Caco-2 (cell line): Measurements from ENCODE around the gene LPCAT4. TPM values are rescaled to one million over a fixed set of nuclear protein-coding genes. Genes with fewer than 3 reads are reported as not detected.
"Not testable (repeated sequence)": the region's sequence is repeated elsewhere in the genome, so short reads cannot be mapped to it uniquely, and the experiment has no call there.

Source experiments
- BruUV-seq: library from RNA; stranded (reverse); fragments of 400-500 nt; replicated peaks from 2 replicates; lab custom pipeline; 2021; lab: Mats Ljungman, UMichigan
- CTCF ChIA-PET: fragments of 300-600 bp; sonication (Branson Sonifier 250); formaldehyde crosslinking; loops from one replicate; lab custom pipeline; 2022; ENCODE audit warnings: antibody characterized with exemption; lab: Charles Lee
- POLR2A ChIA-PET: fragments of 300-600 bp; sonication (Branson Sonifier 250); formaldehyde crosslinking; loops from one replicate; lab custom pipeline; 2022; ENCODE audit warnings: antibody characterized with exemption; lab: Charles Lee
- DNase-seq, 2 experiments: peaks; one replicate each; pipeline versions ENCODE4 v3.0.0 to v3.0.0-alpha.2; 2020 to 2022
- H3K27me3 ChIP-seq: replicated peaks from 2 replicates; pipeline ENCODE4 v1.6.0; 2011; ENCODE audit warnings: low read length; ENCODE audit not compliant: control insufficient read depth, insufficient read depth
- H3K36me3 ChIP-seq: 2 replicates; pipeline ENCODE4 v1.5.1; 2011; ENCODE audit warnings: low read length; ENCODE audit not compliant: control insufficient read depth, insufficient read depth
- H3K4me1 ChIP-seq: fragments of 250-450 bp; sonication (Bioruptor Pico); 2 replicates; pipeline ENCODE4 v1.5.1; 2020; ENCODE audit warnings: mild to moderate bottlenecking
- H3K4me3 ChIP-seq: 2 replicates; pipeline ENCODE4 v1.5.1; 2011; ENCODE audit warnings: low read depth, mild to moderate bottlenecking, control low read depth, low read length
- H3K9me3 ChIP-seq: fragments of 250-450 bp; sonication (Bioruptor Pico); 2 replicates; pipeline ENCODE4 v1.5.1; 2020; ENCODE audit warnings: mild to moderate bottlenecking, moderate library complexity
- H3K27ac Mint-ChIP-seq: one replicate; pipeline ENCODE4 v1.8.0; 2022; ENCODE audit warnings: mixed read lengths; ENCODE audit not compliant: unreplicated experiment
- H3K27me3 Mint-ChIP-seq: one replicate; pipeline ENCODE4 v1.8.0; 2022; ENCODE audit warnings: mixed read lengths; ENCODE audit not compliant: insufficient read depth, unreplicated experiment
- H3K36me3 Mint-ChIP-seq: one replicate; pipeline ENCODE4 v1.8.0; 2022; ENCODE audit warnings: mild to moderate bottlenecking, mixed read lengths; ENCODE audit not compliant: insufficient read depth, unreplicated experiment
- H3K4me1 Mint-ChIP-seq: one replicate; pipeline ENCODE4 v1.8.0; 2022; ENCODE audit warnings: low read depth, mixed read lengths; ENCODE audit not compliant: unreplicated experiment
- H3K4me3 Mint-ChIP-seq: one replicate; pipeline ENCODE4 v1.8.0; 2022; ENCODE audit warnings: mild to moderate bottlenecking, moderate library complexity, mixed read lengths; ENCODE audit not compliant: unreplicated experiment
- H3K9me3 Mint-ChIP-seq: one replicate; pipeline ENCODE4 v1.8.0; 2022; ENCODE audit warnings: mixed read lengths; ENCODE audit not compliant: unreplicated experiment
- CTCF ChIP-seq, 2 experiments: fragments of 200-600 bp in 1 of 2; IDR thresholded peaks; 1 replicate in 1 of 2; 2 replicates in 1 of 2; pipeline versions ENCODE4 v1.5.1 to v1.8.0; 2011 to 2022; ENCODE audit warnings: antibody characterized with exemption in 1 of 2, control low read depth in 1 of 2, inconsistent platforms in 1 of 2, low read depth in 1 of 2, low read length in 1 of 2, mild to moderate bottlenecking in 1 of 2, moderate library complexity in 1 of 2; ENCODE audit not compliant: insufficient read depth in 1 of 2, severe bottlenecking in 1 of 2, unreplicated experiment in 1 of 2
- intact Hi-C: fragments of 100-400 bp; cut with micrococcal nuclease; formaldehyde crosslinking; loops from one replicate; pipeline ENCODE4 v1.10.0; 2022; ENCODE audit not compliant: unreplicated experiment
- total RNA-seq: library from RNA; stranded (reverse); gene quantifications from 2 replicates; pipeline ENCODE4 v1.2.3, GENCODE V29; 2022

LPCAT4 gene
- total RNA-seq, 1 experiment from 2014 or later = 37.9 TPM

GRCh38 chr15:34355241-34355640 lies 11.8 kb downstream of the LPCAT4 start:
- Mint-ChIP-seq H3K27ac (no peak overlapping the region), H3K27me3 (no peaks in the 10 kb centered on the region), H3K36me3 (peaks cover 14% of the 10 kb centered on the region), H3K4me1 (peaks cover 12% of the 10 kb centered on the region), H3K4me3 (no peak overlapping the region), H3K9me3 (no peaks in the 10 kb centered on the region)
- H3K9me3 ChIP-seq = no peaks in the 10 kb centered on the region
- H3K27me3 ChIP-seq = no peaks in the 10 kb centered on the region
- TF ChIP-seq CTCF (IDR thresholded peaks at IDR 0.05; ENCODE audit: insufficient read depth in 1 of 2, low read depth in 1 of 2, low read length in 1 of 2, severe bottlenecking in 1 of 2, unreplicated experiment in 1 of 2) = no peak
- ChIA-PET CTCF (interaction anchor here (0.6 kb wide), 1 partner anchor 81 kb away, joined by 4 read pairs; no protein-coding TSS in a partner anchor), POLR2A (no interaction called here)
- no peak overlapping the region for H3K4me3 ChIP-seq
- DNase-seq = no peak
- H3K36me3 ChIP-seq = 0 out of 2 replicates have a peak, but pooled peaks cover 2% of the 10 kb centered on the region
- H3K4me1 ChIP-seq = peaks cover 9% of the 10 kb centered on the region
- no TSS peak for BruUV-seq
- intact Hi-C loops = no loop called here

- ChIA-PET POLR2A (no interaction called here), CTCF (no interaction called here)
- no peak for DNase-seq
- Mint-ChIP-seq H3K36me3 (peaks cover 6% of the 10 kb centered on the region), H3K4me1 (peaks cover 6% of the 10 kb centered on the region), H3K27me3 (no peaks in the 10 kb centered on the region), H3K9me3 (no peaks in the 10 kb centered on the region), H3K27ac (no peak overlapping the region), H3K4me3 (no peak overlapping the region)
- Histone ChIP-seq H3K4me3 (no peak overlapping the region), H3K36me3 (0 out of 2 replicates have a peak, but pooled peaks cover 2% of the 10 kb centered on the region), H3K4me1 (no peaks in the 10 kb centered on the region), H3K9me3 (no peaks in the 10 kb centered on the region), H3K27me3 (no peaks in the 10 kb centered on the region)
- intact Hi-C loops = no loop called here
- no TSS peak for BruUV-seq
- no peak for TF ChIP-seq CTCF (IDR thresholded peaks at IDR 0.05; ENCODE audit: insufficient read depth in 1 of 2, low read depth in 1 of 2, low read length in 1 of 2, severe bottlenecking in 1 of 2, unreplicated experiment in 1 of 2)
These were observed 12.7 kb downstream of the LPCAT4 start for GRCh38 chr15:34354286-34354685.

GRCh38 chr15:34353627-34354026 lies 13.4 kb downstream of the LPCAT4 start:
- no peaks in the 10 kb centered on the region for H3K27me3 ChIP-seq
- DNase-seq = no peak
- ChIA-PET CTCF (no interaction called here), POLR2A (no interaction called here)
- Mint-ChIP-seq H3K4me1 (peaks cover 5% of the 10 kb centered on the region), H3K9me3 (no peaks in the 10 kb centered on the region), H3K27ac (no peak overlapping the region), H3K4me3 (no peak overlapping the region), H3K27me3 (no peaks in the 10 kb centered on the region), H3K36me3 (peaks cover 5% of the 10 kb centered on the region)
- no peak for TF ChIP-seq CTCF (IDR thresholded peaks at IDR 0.05; ENCODE audit: insufficient read depth in 1 of 2, low read depth in 1 of 2, low read length in 1 of 2, severe bottlenecking in 1 of 2, unreplicated experiment in 1 of 2)
- intact Hi-C loops = no loop called here
- no peak overlapping the region for H3K4me3 ChIP-seq
- H3K36me3 ChIP-seq = 0 out of 2 replicates have a peak, but pooled peaks cover 2% of the 10 kb centered on the region
- H3K4me1 ChIP-seq = no peaks in the 10 kb centered on the region
- no peaks in the 10 kb centered on the region for H3K9me3 ChIP-seq
- no TSS peak for BruUV-seq

- BruUV-seq, H3K9me3 Mint-ChIP-seq, intact Hi-C loops, H3K36me3 ChIP-seq, H3K27me3 Mint-ChIP-seq, H3K4me1 Mint-ChIP-seq, DNase-seq, H3K4me3 Mint-ChIP-seq, H3K36me3 Mint-ChIP-seq, H3K9me3 ChIP-seq, POLR2A ChIA-PET, H3K27ac Mint-ChIP-seq, H3K4me1 ChIP-seq, H3K27me3 ChIP-seq, H3K4me3 ChIP-seq: not testable (repeated sequence)
- CTCF ChIA-PET = interaction anchor here (0.6 kb wide), 1 partner anchor 13 kb away, joined by 3 read pairs; no protein-coding TSS in a partner anchor
These were observed 14.0 kb downstream of the LPCAT4 start for GRCh38 chr15:34352996-34353395.
